ENCODE data around the gene MCUB.
"Not testable (repeated sequence)": the region's sequence is repeated elsewhere in the genome, so short reads cannot be mapped to it uniquely, and the experiment has no call there.

The MCUB gene

DNA sequence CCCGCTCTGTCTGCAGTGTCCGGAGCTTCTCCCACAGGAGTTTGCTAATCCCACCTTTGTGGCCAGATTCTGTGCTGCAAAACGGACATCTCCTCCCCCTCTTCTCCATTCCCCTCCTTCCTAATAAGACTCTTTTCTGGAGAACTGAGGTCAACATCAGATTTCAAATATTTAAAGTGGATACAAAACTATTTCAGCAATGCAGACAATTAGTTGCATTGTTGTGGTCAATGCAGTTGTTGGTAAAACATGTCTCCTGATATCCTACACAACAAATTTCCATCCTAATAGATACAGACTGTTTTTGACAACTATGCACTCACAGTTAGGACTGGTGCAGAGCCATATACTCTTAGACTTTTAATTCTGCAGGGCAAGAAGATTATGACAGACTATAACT, 5.1 kb upstream of the MCUB start:
- Histone ChIP-seq H3K27me3 (peaks cover 5% of the 10 kb centered on the region), H3K9me3 (peaks cover 15% of the 10 kb centered on the region), H3K4me2 (no peak overlapping the region), H3K27ac (no peak overlapping the region), H4K20me1 (no peaks in the 10 kb centered on the region), H3K36me3 (peaks cover 7% of the 10 kb centered on the region; the same call in 1 of the 2 replicates), H3K4me1 (0 out of 2 replicates have a peak, but pooled peaks cover 4% of the 10 kb centered on the region), H3K4me3 (no peak overlapping the region), H3K9ac (no peak overlapping the region)
- no peak for TF ChIP-seq Cebpa-rat (IDR thresholded peaks at IDR 0.05)

DNA sequence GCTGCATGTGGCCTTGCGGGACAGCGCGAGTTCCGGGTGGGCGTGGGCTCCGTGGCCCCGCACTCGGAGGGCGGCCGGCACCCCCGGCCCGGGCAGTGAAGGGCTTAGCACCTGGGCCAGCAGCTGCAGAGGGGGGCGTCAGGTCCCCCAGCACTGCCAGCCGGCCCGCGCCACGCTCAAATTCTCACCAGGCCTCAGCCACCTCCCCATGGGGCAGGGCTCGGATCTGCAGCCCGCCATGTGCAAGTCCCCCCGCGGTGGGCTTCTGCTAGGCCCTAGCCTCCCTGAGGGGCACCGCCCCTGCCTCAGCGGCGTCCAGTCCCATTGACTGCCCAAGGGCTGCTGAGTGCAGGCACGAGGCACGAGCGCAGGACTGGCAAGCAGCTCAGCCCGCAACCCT, 2.6 kb upstream of the MCUB start:
- TF ChIP-seq Cebpa-rat (IDR thresholded peaks at IDR 0.05) = no peak
- Histone ChIP-seq H3K36me3 (peaks cover 7% of the 10 kb centered on the region; the same call in 1 of the 2 replicates), H4K20me1 (no peaks in the 10 kb centered on the region), H3K27ac (no peak overlapping the region), H3K9ac (no peak overlapping the region), H3K27me3 (peaks cover 12% of the 10 kb centered on the region), H3K4me2 (no peak overlapping the region), H3K9me3 (peaks cover 15% of the 10 kb centered on the region), H3K4me3 (no peak overlapping the region), H3K4me1 (peaks cover 16% of the 10 kb centered on the region)

DNA sequence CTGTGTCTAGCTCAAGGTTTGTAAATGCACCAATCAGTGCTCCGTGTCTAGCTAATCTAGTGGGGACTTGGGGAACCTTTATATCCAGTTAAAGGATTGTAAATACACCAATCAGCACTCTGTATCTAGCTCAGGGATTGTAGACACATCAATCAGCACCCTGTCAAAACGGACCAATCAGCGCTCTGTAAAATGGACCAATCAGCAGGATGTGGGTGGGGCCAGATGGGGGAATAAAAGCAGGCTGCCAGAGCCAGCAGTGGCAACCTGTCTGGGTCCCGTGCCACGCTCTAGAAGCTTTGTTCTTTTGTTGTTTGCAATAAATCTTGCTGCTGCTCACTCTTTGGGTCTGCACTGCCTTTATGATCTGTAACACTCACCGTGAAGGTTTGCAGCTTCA, 2.0 kb upstream of the MCUB start:
- not testable (repeated sequence) for H3K27ac ChIP-seq, H3K4me3 ChIP-seq, H3K4me2 ChIP-seq

DNA sequence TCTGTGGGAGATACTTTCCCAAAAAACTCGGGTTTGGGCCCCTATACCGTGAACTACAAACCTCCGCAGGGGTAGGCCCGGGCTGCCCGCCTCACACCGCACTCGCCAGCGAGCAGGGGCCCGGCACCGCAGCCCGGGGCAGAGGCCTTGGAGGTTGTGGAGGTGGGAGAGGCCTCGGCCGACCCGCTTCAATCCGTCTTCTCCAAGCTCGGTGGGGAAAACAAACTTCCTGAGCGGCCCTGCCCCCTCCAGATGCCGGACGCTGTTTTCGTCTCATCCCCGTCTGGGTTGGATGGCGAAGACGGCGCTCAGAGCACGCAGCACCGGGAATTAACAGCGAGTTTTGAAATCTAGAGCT, 442 bp upstream of the MCUB start:
- H4K20me1 ChIP-seq = no peaks in the 10 kb centered on the region
- peak overlapping the region; percentile 85 for H3K4me3 ChIP-seq
- H3K27me3 ChIP-seq = peaks cover 12% of the 10 kb centered on the region
- H3K9me3 ChIP-seq = peaks cover 15% of the 10 kb centered on the region
- H3K9ac ChIP-seq = peak overlapping the region; percentile 76
- peak overlapping the region; percentile 95 for H3K4me2 ChIP-seq
- TF ChIP-seq Cebpa-rat (IDR thresholded peaks at IDR 0.05) = no peak
- H3K4me1 ChIP-seq = peaks cover 16% of the 10 kb centered on the region
- H3K36me3 ChIP-seq = peaks cover 7% of the 10 kb centered on the region; the same call in 1 of the 2 replicates
- H3K27ac ChIP-seq = peak overlapping the region; percentile 40; the same call in 1 of the 2 replicates

More for the DNA sequence above, 2.0 kb upstream of the MCUB start:
- Histone ChIP-seq H3K27me3 (peaks cover 12% of the 10 kb centered on the region), H3K9me3 (peaks cover 15% of the 10 kb centered on the region), H3K4me1 (peaks cover 16% of the 10 kb centered on the region)
- H4K20me1 ChIP-seq, H3K9ac ChIP-seq, H3K36me3 ChIP-seq: not testable (repeated sequence)

DNA sequence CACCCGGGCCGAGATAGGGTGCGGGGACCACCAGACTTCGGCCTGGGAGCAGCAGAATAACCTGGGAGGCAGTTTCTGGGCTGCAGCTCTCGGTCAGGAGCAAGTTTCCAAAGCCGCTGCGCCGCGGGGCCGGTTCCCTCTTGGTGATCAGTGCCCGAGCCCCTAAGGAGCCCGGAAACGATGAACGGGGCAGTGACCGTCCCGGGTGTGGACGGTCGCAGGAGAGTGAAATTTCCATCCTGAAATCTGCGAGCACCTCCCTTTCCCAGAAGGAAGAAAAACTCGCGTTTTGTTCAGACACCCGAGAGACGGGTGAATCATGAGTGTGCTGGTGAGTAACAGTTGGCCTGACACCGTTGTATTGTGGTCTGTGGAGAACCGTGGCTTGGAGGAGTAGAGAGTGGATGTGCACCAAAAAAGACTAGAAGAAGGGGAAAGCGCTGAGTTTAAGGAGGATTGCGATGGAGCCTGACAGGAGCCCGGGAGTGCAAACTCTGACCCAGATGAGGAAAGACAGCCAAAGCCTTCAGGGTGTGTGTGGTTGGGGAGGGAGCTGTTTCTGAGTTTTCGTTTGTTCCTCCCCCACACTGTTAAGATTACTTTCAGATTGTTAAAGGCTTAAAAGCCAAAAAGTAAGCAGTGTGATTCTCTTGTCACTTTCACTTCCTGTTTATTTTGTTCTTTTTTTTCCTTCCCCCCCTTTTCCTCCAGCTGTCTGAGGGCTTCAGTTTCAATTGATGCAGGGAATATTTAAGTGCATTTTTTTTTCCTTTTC, 828 bp downstream of the MCUB start:
- Histone ChIP-seq H4K20me1 (no peaks in the 10 kb centered on the region), H3K4me2 (peak overlapping the region; percentile 95), H3K4me3 (peak overlapping the region; percentile 85), H3K36me3 (peaks cover 7% of the 10 kb centered on the region; the same call in 1 of the 2 replicates), H3K27me3 (peaks cover 12% of the 10 kb centered on the region), H3K9me3 (peaks cover 15% of the 10 kb centered on the region), H3K27ac (peak overlapping the region; percentile 63), H3K4me1 (peaks cover 16% of the 10 kb centered on the region), H3K9ac (peak overlapping the region; percentile 76)
- no peak for TF ChIP-seq Cebpa-rat (IDR thresholded peaks at IDR 0.05)

DNA sequence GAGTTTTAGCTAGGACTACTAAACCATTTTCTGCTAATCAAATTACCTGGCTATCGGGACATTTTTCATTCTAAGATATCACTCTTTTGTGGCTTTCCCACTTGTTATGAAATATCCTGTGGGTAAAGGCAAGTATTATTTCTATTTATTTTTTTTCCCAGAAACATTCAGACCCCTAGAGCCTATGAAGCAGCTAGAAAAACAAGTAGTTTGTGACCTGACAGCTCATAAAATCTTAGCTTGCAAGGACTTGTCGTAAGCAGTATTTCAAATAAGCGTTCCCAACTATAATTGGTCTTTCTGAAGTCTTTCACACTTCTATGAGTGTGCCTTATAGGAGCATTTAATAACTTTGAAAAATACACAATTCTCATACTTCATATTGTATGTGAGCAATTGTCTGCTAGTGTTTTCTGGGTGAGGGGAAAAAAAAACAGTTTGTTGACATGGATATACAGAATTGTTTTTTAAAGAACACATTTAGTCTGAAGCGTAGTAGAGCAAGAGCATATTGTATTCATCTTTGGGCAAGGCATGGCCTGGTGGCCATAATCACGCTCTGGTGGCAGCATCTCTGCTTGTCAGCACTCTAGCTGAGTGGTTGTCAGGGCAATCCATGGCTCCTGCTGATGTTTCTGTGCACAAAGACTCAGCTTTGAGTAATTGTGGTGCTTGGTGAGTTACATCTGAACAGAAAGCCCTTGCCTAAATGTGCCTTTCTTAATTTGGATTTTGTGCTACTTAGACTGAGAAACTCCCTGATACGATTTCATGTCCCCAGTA, 2.6 kb downstream of the MCUB start:
- Histone ChIP-seq H3K36me3 (no peaks in the 10 kb centered on the region), H3K4me2 (no peak overlapping the region), H3K4me3 (no peak overlapping the region), H3K9me3 (peaks cover 7% of the 10 kb centered on the region), H3K9ac (no peak overlapping the region), H3K4me1 (peaks cover 23% of the 10 kb centered on the region), H3K27me3 (peaks cover 12% of the 10 kb centered on the region), H4K20me1 (no peaks in the 10 kb centered on the region), H3K27ac (no peak overlapping the region)
- TF ChIP-seq Cebpa-rat (IDR thresholded peaks at IDR 0.05) = no peak

DNA sequence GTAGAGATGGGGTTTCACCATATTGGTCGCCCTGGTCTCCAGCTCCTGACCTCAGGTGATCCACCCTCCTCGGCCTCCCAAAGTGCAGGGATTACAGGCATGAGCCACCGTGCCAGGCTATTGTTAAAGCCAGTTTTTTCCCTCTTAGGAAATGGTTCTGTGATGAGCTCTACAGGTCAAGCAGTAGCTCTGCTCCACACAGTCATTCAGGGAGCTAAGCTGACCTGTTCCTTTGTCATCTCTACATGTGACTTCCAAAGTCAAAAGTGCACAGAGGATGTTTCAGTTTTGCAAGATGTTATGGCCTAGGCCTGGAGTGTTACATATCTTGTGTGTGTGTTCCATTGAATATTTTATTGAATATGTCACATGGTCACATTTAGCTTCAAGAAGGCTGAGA, 11.4 kb downstream of the MCUB start:
- H3K4me1 ChIP-seq = peaks cover 31% of the 10 kb centered on the region
- no peak overlapping the region for H3K4me2 ChIP-seq
- H3K4me3 ChIP-seq = no peak overlapping the region
- TF ChIP-seq Cebpa-rat (IDR thresholded peaks at IDR 0.05) = no peak
- H3K27ac ChIP-seq = no peak overlapping the region
- no peaks in the 10 kb centered on the region for H3K27me3 ChIP-seq
- H3K36me3 ChIP-seq = no peaks in the 10 kb centered on the region
- peaks cover 31% of the 10 kb centered on the region for H4K20me1 ChIP-seq
- no peak overlapping the region for H3K9ac ChIP-seq
- no peaks in the 10 kb centered on the region for H3K9me3 ChIP-seq

DNA sequence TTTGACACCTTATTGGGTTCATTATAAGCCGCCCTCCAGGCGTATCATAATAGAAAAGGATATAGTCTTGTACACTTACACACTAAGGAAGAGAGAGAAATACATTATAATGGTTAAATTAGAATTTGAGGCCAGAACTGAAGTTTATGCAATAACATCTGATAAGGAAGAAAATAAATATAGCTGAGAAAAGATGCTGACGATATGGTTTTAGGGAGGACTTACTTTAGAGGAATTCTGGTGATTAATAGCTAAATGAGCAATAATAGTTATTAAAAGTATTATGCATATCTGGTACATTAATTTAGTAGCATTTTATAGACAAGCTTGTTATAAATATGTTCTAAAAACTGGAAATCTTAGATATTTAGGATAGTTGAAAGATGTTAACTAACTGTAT, 12.1 kb downstream of the MCUB start:
- Histone ChIP-seq H3K4me1 (peaks cover 29% of the 10 kb centered on the region), H3K9ac (no peak overlapping the region), H3K4me2 (no peak overlapping the region), H4K20me1 (peaks cover 31% of the 10 kb centered on the region), H3K9me3 (no peaks in the 10 kb centered on the region), H3K27me3 (no peaks in the 10 kb centered on the region), H3K27ac (no peak overlapping the region), H3K36me3 (no peaks in the 10 kb centered on the region), H3K4me3 (no peak overlapping the region)
- TF ChIP-seq Cebpa-rat (IDR thresholded peaks at IDR 0.05) = no peak

DNA sequence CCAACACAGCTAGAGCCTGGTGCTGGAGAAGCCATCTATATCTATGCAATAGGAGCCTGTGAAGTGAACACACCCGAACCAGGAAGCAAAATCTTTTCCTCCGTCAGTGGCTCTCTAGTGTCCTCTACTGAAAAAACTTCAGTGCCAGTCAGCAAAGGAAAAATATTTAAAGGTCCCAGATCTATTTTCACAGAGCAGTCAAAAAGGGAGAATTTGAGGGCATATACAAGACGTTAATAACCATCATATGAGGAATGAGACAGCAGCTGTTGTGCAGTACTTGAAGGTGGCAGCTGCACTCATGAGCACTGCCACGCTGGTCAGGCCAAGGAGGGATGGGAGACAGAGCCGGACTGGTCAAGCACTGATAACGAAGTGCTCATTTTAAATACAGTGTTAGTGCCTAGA, 14.4 kb downstream of the MCUB start:
- H3K4me1 ChIP-seq = peaks cover 29% of the 10 kb centered on the region
- peak overlapping the region; percentile 52 for H3K4me2 ChIP-seq
- H3K9ac ChIP-seq = no peak overlapping the region
- no peak overlapping the region for H3K27ac ChIP-seq
- peaks cover 31% of the 10 kb centered on the region for H4K20me1 ChIP-seq
- no peaks in the 10 kb centered on the region for H3K36me3 ChIP-seq
- no peaks in the 10 kb centered on the region for H3K27me3 ChIP-seq
- no peak overlapping the region for H3K4me3 ChIP-seq
- no peaks in the 10 kb centered on the region for H3K9me3 ChIP-seq
- TF ChIP-seq Cebpa-rat (IDR thresholded peaks at IDR 0.05) = no peak
